ENCODE data around the gene GNAQ.

Gene GNAQ

DNA sequence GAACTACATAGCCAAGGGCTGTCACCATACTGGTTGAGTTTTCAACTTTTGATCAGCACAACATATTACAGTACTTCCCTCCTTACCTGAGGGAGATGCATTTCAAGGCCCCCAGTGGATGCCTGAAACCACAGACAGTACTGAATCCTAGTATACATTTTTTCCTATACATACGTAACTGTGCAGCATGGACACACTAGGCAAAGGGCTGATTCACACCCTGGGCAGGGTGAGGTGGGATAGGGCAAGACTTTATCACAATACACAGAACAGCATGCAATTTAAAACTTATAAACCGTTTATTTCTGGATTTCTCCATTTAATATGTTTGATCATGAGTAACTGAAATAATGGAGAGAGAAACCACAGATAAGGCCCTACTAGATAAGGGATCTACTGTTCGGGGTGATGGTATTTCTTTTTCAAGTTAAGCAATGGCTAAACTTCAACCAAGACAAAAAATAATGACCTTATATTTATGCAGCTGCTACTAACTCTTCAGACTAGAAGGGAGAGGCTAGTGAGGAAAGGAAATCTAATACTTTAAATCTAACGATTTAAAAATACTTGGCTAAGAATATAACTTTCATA, 196.6 kb downstream of the GNAQ start:
- DNase-seq: no peak

- no peak for DNase-seq
These were observed 197.8 kb downstream of the GNAQ start for GRCh38 chr9:77833561-77834429.

DNA sequence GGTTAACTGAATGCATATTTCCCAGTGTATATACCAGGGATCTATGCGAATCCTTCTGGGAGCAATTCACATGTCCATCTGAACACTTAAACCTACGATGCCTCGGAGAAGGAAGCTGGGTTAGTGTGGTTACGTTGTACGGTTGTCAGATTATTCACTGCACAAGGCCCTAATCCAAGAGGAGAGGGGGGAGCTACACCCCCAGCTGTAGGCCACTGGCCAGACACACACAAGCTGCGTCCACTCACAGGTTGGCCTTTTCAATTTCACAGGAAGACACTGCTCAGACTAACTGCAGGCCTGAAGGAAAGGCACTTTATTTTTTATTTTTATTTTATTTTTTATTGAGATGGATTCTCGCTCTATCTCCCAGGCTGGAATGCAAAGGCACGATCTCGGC, 199.0 kb downstream of the GNAQ start:
- DNase-seq: no peak

DNA sequence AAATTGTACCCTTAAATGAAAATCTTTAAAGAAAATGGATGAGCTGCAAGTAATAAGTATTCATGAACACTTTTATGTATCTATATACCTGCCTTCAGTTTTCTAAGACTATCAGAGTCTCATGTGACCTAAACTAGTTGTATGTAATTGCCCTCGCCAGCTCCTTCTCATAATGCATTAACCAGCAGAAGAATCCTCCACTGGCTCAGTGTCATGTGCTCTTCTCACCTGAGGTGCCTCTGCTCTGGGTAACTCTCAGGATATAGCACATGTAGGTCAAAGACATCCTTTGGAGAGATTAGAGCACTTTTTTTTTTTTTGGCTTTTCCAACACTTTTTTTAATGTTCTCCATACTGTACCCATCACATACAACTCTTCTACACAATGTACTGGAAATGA, 199.8 kb downstream of the GNAQ start:
- DNase-seq: no peak

DNA sequence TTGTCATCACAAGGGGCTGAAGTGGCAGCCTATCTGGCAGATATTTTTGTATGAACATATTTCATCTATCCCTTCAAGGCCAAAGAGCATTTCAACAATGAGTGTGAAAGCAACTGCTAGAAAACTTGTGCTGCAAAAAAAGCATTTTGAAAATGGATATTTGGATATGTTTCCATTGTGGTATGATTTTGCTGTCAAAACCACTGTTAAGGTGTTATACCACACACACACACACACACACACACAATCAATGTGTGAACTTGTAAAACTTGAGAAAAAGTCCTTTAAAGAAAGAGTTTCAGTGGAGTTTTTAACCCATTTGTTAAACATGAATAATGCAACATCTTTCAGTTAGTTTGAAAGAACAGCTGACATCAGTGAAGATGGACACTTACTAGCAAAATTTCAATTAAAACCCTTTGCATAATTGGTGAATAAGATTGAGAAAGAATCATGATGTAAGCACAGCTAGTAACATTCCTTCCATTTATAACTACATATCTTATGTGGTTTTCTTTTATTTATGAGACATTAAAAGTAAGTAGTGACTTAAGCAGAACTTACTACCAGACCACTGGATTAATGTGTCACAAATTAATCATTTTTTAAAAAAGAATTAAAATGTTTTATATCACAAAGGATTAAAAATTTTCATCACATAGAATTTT, 200.9 kb downstream of the GNAQ start:
- DNase-seq: no peak

GRCh38 chr9:77829420-77829819, 202.2 kb downstream of the GNAQ start:
- DNase-seq: no peak

DNA sequence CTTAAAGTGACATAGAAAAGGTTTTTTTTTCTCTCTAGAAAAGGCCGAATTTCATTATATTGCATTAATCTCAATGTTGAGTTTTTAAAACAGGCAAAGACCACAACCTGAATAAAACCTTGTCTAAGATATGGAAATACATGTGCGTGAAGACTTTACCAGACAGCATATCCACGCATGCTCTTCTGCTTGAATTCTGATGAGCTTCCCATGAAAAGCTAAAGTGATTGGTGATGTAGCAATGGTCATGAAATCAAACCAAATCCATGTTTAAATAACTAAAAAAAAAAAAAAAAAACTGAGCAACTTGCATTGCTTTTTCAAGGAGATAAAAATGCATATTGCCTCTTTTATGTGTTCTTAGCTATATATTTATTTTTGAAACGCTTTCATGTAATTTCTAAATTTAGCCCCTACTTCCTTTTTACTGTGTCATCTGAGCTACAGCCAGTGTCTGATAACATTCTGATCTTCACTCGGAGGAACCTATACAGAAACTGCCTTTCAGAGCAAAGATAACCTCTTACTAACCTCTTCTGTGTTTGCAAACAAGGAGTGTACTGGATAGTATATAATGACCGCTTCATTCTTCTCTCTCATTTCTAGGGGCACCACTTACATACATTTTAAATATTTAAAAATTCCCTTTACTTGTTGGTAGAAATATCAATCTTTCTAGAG, 204.4 kb downstream of the GNAQ start:
- DNase-seq: no peak

DNA sequence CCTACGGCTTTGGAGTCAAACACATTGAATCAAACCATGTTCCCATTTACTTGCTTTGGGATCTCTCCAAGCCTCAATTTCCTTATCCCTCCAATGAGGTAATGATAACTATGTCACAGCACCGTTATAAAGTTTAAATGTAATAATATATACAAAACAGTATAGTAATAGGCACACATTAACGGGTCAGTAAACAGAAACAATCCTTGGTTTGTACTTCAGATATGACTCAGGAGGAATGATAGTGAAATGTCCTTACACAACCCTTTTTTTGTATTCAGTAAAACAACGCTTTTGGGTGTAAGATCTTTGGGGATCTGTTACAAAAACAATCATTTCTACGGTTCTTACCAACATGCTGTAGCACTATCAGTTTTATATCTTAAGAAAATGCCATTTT, 205.0 kb downstream of the GNAQ start:
- no peak for DNase-seq

DNA sequence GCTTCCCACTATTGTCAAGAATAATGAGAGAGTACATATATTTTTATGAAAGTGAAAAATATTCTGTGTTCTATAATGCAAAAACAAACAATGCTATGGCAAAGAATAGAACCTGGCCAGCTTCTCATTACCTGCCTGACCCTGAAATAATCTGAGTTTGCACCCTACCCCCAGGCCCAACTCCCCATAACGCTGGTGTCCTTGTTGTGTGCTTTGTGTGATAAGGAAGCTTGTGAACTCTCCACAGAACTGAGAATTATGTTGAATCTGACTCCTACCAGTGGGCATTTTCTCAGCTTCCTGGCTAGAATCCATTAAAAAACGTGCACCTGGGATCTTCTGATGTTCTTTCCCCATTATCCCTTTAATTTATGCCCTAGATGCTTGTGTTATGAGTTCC, 205.5 kb downstream of the GNAQ start:
- DNase-seq: no peak

DNA sequence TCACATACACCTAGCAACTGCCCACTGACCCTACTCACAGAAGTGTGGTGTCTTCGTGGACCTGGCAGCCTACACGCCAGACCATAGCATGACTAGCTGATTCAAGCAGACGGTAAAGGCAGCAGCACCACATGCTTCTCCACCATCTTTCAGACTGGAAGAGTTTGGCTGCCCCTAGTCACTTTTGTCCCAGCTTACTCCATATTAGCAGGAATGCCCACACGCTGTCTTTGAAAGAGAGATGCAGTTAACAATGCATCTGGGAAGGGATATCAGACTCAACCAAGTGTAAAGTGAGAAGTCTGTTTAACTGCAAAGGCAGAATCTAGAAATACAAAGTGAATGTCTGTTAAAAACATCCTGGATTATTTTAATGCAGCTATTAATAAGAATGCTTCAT, 206.2 kb downstream of the GNAQ start:
- DNase-seq: no peak

GRCh38 chr9:77820293-77820954, 211.2 kb downstream of the GNAQ start:
- DNase-seq: no peak

DNA sequence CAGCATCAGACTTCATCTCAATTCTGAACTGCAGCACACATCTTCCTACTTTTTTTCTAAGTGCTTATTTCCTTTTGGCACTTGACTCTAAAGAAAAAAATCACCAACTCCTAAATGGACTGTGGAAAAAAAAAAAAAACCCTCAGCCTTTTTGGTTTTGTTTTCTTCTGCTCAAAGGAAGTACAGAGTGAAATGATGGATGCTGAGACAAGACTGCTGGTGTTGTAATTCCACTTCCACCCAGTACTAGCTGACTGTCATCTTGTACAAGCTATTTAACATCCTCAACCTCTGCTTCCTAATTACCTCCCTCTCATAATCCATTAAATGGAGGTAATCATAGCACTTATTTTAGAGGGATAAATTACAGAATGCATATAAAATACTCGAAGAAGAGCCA, 212.0 kb downstream of the GNAQ start:
- no peak for DNase-seq

GRCh38 chr9:77817590-77818311, 213.9 kb downstream of the GNAQ start:
- no peak for DNase-seq

DNA sequence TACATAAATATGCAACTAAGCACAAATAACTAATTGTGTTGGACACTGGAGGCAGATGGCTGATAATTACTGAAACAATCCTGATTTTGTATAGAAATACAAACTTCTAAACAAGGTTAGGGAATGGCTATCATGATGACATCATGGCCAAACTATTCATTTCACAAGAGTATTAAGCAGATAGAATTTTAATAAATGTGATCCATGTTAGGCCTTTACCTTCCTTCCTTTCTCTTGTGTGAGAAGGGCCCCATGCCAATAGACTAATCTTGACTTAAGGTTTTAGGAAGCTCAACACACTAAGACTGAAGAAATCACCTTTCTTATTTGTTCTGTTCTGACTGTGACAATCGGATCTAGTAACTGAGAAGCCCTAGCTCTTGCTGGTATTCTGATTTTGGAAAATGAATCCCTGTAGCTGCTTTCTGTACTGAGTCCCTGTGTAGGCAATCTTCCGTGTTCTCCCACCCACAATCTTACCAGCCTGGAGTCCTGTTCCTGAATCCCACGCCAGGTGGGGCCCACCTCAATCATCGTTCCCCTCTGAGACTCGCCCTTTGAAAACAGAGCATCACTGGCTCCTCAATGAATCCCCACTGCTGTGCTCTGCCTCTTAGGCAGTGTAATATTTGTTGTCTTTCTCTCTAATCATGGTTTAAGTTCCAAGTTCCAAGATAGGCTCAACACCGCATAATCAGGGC, 214.8 kb downstream of the GNAQ start:
- DNase-seq: no peak

GRCh38 chr9:77815260-77815659, 216.4 kb downstream of the GNAQ start:
- DNase-seq: no peak

- no peak for DNase-seq
These were observed 219.8 kb downstream of the GNAQ start for GRCh38 chr9:77811832-77812231.

DNA sequence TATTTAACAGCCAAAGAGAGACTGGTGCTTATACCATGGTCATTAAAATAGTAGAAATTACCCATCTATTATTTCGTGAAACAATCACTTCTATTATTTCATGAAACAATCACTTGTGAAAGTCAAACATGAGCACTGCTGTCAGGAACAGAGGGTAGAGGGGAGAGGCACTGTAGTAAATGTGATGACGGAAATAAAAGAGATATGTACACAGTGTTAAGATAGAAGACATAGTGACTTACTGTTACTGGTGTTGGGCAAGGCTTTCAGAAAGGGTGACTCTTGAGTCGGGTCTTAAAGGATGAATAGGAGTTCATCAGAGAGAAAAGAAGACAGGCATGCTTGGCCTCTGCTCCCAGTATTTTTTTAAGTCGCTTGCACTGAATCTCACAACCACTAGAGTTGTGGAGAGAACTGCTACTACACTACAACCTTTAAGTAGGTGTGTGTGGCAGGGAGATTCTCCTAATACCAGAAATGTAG, 220.9 kb downstream of the GNAQ start:
- DNase-seq: no peak

DNA sequence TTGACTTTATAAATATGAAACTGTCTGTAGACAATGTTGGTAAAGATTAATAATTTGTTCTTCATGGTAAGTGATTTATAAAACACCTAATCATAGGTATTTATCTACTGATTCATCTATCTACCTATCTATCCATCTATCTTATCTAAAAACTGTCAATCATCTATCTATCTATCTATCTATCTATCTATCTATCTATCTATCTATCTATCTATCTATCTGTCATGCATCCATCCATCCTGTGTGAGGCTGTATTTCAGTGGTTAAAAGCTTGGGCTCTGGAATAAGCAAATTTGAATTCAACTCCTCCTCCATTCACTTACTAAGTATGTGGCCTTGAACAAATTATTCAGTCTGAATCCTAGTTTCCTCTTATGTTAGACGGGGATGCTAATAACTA, 221.6 kb downstream of the GNAQ start:
- no peak for DNase-seq

DNA sequence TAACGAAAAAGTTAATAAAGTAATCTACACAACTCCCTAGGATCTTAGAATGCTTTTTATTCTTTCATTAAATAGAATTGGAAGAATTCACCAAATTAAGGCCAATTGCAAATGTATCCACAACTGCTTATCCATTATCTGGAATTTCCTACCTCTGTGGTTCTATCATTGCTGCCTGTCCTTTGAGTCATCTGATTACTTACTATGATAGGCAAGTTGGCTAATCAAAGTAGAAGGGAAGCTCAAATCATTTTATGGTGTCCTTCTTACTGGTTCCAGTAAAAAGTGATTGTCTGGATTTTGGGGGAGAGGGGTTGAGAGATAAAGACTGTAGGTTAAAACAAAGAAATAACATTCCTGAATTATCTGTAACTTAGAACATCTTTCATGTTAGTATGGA, 222.1 kb downstream of the GNAQ start:
- DNase-seq: no peak

GRCh38 chr9:77808751-77809081, 222.9 kb downstream of the GNAQ start:
- DNase-seq: no peak
